NCI-H1417 treated with DMSO at 0.1 percent for 48 hours (cell line): ENCODE measurements around the gene NAGK.
"Not testable (repeated sequence)": the region's sequence is repeated elsewhere in the genome, so short reads cannot be mapped to it uniquely, and the experiment has no call there.

ENCODE experiments used
- DNase-seq: peaks from one replicate; lab custom pipeline; 2025; lab: John Stamatoyannopoulos, UW

NAGK gene

GRCh38 chr2:71069376-71069775 is 928 bp downstream of the NAGK start:
- no peak for DNase-seq

DNA sequence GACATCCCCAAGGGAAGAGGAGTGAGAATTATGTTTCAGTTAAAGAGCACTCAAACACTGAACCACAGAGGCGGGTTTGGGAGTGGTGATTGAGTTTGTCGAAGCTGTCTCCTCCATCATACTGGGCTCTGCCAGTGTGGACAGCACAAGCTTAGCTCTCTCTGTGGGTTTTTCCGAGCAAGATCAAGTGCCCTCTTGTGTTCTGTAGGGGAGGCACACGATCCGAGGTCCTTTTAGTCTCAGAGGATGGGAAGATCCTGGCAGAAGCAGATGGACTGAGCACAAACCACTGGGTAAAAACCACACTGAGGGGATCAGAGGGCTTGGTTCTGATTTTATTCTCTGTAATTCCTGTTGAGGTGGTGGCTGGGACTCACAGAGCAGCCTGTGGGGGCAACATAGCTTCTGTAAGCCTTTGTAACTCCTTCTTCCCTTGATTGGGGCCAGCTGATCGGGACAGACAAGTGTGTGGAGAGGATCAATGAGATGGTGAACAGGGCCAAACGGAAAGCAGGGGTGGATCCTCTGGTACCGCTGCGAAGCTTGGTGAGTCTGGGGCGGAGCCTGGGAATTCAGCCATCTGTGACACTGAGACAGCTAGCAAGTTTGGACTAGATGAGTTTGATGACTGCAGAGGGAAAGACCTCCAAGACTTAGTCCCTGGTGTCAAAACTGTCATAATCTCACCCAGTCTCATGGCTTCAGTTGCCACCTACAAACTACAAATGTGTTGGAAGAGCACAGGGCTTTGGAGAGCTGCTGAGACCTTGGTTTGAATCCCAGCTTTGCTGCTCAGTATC is 2.0 kb downstream of the NAGK start:
- DNase-seq = no peak

DNA sequence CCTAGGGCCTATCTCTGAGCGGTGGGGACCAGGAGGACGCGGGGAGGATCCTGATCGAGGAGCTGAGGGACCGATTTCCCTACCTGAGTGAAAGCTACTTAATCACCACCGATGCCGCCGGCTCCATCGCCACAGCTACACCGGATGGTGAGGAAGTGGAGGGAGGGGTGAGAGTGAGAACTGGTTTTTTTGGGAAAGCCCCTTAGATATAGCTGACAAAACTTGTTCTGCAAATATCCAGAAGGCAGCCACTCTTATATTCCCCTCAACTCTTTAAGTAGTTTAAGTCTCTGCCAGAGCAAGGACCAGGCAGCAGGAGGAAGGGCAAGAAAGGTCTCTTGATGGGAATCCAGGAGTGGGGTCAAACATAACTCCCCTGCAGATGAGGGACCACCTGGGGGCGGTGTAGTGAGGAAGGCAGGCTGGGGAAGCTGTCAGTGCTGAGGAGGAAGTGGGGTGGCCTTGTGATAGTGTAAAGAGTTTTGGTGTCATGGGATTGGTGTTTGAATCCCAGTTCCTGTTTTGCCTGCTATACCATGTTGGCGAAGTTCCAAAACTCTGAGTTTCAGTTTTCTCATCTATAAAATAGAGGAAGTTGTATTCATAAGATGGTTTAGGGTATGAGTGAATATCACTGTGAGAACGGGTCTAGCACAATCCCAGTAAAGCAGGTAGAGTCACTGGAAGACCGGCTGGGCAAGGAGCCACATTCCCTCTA is 3.4 kb downstream of the NAGK start:
- no peak for DNase-seq

DNA sequence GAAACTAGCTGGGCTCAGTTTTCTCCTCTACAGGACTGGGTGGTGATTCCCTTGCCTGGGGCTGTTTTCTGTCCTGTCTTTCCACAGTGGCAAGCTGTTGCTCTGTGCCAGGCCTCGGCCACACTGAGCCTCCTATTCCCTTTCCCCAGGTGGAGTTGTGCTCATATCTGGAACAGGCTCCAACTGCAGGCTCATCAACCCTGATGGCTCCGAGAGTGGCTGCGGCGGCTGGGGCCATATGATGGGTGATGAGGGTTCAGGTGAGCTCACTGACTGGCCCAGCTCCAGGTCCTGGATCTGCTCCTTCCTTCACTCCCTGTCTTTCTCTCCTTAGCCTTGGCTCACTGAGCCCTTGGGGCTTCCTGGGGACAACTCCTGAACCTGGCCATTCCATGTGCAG is 4.0 kb downstream of the NAGK start:
- no peak for DNase-seq

- DNase-seq = no peak
These were observed 5.0 kb downstream of the NAGK start for GRCh38 chr2:71073475-71073874.

GRCh38 chr2:71074893-71075395 is 6.5 kb downstream of the NAGK start:
- DNase-seq = no peak

GRCh38 chr2:71078624-71079023 is 10.2 kb downstream of the NAGK start:
- peak; percentile 35 for DNase-seq

- DNase-seq = no peak
These were observed 14.2 kb downstream of the NAGK start for GRCh38 chr2:71082402-71083252.

DNA sequence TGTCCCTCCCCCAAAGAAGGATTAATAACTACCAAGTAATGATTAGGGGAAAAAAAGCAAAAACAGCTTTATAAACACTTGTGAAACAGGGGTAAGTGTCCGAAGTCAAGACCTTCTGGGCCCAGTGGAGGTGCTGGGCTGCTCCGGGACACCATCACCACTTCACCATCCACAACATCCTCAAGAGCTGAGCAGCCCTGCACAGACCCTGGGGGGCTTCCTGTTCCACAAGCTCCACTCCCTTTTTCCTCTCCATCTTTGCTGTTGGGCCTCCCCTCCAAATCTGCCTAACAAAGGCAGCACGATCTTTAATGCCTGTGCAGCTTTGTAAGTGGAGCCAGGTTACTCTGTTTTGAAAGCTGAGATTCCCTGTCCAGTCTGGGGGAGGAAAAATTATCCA is 14.8 kb downstream of the NAGK start:
- not testable (repeated sequence) for DNase-seq

GRCh38 chr2:71083752-71084312 is 15.4 kb downstream of the NAGK start:
- not testable (repeated sequence) for DNase-seq

DNA sequence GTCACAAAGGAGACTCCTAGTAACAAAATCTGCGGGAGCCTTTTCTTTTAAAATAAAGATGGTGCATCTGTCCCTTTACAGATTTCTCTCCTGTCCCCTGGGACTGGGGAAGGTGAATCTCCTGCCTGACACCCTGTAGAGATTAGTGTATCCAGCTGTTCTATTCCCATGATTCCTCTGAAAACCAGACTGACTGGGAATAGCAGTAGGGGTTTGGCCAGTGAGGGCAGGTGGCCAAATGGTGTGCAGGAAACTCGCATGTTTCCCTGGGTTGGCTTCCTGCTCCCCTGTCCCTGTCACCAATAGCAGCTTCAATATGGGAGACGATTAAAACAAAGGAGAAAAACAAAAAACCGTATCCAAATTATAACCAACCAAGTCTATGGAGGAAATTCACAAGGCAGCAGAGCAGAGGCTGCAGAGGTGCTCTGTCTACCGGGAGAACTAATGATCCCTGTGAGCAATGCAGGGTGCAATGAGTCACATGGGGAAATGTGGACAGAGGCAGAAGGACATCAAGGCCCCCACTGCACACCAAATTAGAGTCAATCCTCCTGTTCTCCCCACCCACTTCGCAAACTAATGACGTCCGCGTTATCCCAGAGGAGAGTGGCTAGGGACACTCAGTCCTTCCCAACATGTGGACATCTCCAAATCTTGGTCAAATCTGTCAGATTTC is 17.0 kb downstream of the NAGK start:
- DNase-seq = not testable (repeated sequence)

DNA sequence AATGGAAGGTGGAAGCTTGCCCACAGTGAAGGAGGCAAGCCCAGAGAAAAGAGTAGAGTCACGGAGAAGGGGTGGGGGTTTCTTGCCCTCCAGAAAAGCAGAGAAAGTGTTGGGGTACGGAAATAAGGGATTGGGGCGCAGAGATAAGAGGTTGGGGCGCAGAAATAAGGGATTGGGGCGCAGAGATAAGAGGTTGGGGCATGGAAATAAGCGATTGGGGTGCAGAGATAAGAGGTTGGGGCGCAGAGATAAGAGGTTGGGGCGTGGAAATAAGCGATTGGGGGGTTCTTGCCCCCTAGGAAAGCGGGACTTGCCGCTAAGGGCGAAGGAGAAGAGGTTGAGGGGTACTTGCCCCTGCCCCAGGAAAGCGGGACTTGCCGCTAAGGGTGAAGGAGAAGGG is 21.0 kb downstream of the NAGK start:
- DNase-seq = not testable (repeated sequence)

DNA sequence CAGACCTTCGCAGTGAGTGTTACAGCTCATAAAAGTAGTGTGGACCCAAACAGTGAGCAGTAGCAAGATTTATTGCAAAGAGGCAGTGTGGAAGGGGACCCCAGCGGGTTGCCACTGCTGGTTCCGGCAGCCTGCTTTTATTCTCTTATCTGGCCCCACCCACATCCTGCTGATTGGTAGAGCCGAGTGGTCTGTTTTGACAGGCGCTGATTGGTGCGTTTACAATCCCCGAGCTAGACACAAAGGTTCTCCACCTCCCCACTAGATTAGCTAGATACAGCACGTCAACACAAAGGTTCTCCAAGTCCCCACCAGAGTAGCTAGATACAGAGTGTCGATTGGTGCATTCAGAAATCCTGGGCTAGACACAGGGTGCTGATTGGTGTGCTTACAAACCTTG is 23.4 kb downstream of the NAGK start:
- DNase-seq = not testable (repeated sequence)

- not testable (repeated sequence) for DNase-seq
These were observed 24.2 kb downstream of the NAGK start for GRCh38 chr2:71092491-71093260.

GRCh38 chr2:71100195-71100964 is 31.9 kb downstream of the NAGK start:
- peak; percentile 6 for DNase-seq

GRCh38 chr2:71101656-71102055 is 33.2 kb downstream of the NAGK start:
- no peak for DNase-seq

DNA sequence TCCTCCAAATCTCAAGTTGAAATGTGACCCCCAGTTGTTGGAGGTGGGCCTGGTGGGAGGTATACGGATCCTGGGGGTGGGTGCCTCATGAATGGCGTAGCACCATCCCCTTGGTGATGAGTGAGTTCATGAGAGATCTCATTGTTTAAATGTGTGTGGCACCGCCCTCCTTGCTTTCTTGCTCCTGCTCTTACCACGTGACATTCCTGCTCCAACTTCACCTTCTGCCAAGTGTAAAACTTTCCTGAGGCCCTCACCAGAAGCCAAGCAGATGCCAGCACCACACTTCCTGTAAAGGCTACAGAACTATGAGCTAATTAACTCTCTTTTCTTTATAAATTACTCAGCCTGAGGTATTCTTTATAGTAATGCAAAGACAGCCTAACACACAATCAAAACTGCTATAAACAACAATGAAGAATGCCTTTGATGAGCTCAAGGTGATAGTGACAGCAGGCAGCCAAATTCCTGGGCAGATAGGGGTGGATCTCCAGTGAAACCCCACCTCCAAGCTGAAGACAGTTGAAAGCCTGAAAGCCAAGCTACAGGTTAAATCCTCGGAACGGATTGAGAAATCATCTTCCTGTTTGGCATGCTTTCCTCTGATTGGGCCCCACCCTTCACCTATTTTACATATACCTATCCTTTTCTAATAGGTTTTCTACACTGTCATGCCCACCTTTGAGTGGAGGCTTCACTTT is 34.7 kb downstream of the NAGK start:
- DNase-seq = no peak

DNA sequence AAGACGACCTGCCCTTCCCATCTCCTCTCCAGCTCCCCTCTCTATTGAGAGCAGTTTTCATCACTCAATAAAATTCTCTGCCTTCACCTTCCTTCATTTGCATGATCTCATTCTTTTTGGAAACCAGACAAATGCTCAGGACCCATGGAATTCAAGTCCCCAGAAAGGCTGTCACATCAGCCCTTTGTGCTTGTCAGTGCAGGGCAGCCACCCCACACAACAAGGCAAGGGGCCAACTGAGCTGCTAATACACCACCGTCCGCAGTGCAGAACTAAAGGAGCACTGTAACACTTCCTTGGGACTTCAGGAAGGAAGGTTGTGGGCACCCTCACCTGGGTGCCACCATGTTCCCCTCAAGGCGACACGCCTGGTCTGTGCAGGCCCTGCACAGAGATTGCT is 35.4 kb downstream of the NAGK start:
- no peak for DNase-seq

- DNase-seq = not testable (repeated sequence)
These were observed 38.0 kb downstream of the NAGK start for GRCh38 chr2:71106463-71106862.
